ENCODE measurements around the gene FGF1.

FGF1 gene

GRCh38 chr5:142609142-142609541, 76.7 kb downstream of the FGF1 start:
- DNase-seq = no peak

DNA sequence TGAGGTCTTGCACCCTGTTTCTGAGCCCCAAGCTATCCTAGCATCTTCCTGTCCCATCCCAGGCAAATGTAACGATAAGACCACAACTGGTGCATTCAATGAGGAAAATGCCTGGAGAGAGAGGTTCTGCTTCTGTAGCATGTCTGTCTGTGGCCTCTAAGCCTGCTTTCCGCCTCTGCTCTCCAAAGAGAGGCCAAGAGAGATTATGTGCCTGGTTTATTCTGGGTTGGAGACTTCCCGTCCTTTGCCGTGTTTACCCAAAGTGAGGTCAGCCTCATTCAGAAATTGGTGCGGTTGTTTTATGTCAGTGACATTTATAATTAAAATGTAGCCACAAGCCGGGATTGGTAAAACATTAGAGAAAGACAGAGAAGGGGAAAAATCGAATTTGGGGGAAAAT, 77.8 kb downstream of the FGF1 start:
- DNase-seq = no peak

- DNase-seq = no peak
Measured at GRCh38 chr5:142605611-142606010, 80.3 kb downstream of the FGF1 start.

DNA sequence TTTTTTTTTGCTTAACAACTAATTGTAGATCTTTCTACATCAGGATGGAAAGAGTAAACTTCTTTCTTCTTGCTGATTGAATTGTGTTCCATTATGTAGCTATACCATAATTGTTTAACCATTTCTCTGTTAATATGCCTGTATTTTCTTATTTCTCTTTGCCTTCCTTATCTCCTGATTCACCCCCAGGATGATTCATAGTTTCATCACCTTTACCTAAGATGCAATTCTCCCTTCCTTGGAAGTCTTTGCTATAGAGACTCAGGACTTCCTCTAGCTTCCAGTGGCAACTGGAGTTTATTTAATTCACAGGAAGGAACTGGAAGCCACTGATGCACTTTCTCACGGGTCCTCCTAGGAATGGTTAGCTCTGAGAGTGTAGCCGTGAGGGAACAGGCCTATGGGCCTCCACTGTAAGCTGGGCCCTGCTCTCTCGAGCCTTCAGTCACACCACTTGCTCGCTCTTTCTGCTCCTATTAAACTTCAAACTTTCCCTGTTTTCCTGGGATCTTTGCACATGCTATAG, 83.1 kb downstream of the FGF1 start:
- no peak for DNase-seq

GRCh38 chr5:142601432-142601831, 84.5 kb downstream of the FGF1 start:
- DNase-seq = no peak

DNA sequence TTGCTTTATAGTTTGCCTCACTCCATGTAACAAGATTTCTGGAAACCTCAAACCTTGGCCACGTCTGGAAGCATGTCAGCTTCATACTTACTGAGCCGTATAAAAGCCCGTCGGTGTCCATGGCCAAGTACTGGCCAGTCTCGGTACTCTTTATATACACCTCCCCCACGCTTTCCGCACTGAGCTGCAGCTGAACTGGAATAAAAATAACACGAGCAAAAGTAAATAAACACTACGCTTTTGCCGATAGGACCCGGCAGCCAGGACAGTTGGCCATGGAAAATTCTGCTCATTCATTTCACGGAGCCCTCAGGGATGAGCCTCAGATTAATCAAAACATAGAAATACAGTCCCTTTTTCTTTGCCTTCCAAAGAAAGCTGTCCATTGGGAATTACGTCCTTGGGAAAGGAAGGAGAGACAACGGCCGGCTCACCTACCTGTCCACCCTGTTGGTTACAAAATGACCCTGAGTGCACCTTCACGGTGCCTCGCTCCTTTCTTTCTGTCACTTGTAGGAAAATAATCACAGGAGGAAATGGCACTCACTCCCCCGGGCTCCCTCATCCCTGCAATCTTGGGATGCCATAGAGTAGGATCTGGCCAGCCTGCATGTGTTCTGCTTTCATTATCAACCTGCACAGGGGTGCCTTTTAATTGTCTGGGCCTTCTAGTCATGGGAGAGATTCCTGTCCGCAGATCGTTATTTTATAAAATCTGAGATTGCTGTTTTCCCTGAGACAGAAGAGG, 85.1 kb downstream of the FGF1 start:
- no peak for DNase-seq

GRCh38 chr5:142600092-142600491, 85.8 kb downstream of the FGF1 start:
- no peak for DNase-seq

- DNase-seq = no peak
Measured at GRCh38 chr5:142598338-142598700, 87.6 kb downstream of the FGF1 start.

DNA sequence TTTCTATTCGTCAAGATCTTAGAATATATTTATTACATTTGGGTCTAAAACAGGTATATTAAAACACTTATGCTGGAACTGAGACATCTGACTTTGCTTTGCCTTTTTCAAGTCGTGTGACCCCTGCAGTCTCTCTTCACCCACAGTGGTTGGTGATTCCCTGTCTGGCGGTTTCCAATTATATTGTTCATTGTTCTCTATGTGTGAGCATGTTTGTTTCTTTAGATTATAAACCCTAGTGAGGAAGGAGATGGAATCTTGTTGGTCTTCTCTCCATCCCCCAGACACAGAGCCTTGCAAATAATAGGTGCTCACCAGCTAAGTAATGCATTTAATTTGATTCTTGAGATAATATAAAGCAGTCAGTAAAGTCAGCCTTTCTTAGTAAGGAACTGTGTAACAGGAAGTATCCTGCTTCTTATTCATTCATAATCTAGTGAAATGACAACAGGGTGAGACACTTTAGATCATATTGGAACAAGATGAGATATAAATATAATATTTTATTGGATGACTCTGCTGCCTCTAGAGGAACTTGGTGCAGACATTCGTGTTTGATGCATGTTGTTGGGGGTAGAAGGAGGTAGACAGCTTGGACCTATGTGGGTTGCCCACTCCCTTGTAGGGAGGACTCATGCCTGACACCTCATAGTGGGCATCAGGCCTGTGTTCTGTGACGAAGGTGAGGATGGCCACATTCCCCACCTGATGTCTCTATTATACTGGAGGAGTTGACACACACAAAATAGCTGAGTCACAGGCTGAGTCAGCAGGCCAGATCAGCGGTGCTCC, 88.1 kb downstream of the FGF1 start:
- DNase-seq = no peak

GRCh38 chr5:142597025-142597424, 88.9 kb downstream of the FGF1 start:
- DNase-seq = no peak

- DNase-seq = no peak
Measured at GRCh38 chr5:142592365-142592764, 93.5 kb downstream of the FGF1 start.

- no peak for DNase-seq
Measured at GRCh38 chr5:142590451-142591231, 95.2 kb downstream of the FGF1 start.

GRCh38 chr5:142589720-142590119, 96.2 kb downstream of the FGF1 start:
- DNase-seq = no peak

DNA sequence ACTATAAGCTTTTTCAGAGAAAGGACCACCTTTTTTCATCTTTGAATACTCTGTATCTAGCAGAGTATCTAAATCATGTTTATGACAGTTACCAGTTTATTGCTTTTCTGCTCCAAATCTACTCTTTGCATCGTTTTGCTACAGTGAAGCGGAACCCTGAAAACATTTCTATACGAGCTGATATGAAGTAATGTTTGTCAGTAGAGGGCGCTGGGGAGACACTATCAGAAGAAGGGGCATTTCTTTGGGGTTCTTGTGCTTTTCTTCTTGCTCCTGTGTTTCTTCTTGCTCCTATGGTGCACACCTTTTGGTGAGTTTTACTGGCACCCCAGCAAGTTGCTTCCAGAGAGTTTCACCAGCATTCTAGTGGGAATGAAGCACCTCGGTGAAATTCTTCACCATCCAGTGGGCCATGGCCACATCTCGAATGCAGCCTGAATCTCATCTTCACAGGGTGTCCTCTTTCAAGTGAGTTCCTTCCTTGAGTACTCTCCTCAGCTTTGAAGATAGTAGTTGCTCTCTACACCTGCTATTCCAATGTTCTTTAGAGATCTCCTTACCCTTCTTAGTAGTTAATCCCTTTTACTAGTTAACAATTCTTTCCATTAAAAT, 98.4 kb downstream of the FGF1 start:
- DNase-seq = no peak

DNA sequence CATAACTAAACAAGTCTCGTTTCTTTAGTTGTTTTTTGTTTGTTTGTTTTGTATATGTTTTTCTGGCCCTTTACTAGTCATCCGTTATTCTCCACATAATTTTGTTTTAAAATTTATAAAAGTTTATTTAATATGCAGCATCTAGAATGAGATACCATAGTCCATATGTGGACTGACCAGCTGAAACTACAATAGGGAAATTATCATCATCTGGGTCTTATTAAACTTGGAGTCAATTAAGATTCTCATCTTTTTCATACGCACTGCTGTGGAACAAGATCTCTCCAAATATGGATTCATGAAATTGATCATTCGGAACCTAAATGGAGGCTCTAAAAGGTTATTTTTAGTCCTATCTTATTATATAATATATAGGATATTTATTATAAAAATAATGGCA, 99.3 kb downstream of the FGF1 start:
- DNase-seq = no peak

DNA sequence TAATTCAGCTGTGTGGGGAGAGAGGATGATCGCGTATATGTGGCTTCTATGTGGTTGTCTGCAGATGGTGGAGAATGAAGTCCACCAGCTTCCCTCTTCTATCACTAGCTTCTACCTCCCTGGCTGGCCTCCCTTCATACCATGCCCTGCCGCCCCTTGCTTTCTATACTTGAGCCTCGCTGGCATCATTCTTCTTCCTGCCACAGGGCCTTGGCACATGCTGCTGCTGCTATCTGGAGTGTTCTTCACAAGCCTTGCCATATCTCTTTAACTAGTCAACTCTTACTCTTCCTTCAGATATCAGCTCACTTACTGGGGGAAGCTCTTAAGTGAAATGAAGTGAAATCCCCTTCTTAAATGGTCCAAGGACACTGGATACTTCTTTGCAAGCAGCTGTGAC, 100.4 kb downstream of the FGF1 start:
- DNase-seq = no peak

- DNase-seq = no peak
Measured at GRCh38 chr5:142584891-142585290, 101.0 kb downstream of the FGF1 start.

- no peak for DNase-seq
Measured at GRCh38 chr5:142578161-142578830, 107.6 kb downstream of the FGF1 start.

- DNase-seq = no peak
Measured at GRCh38 chr5:142576804-142577203, 109.1 kb downstream of the FGF1 start.

- no peak for DNase-seq
Measured at GRCh38 chr5:142576303-142576702, 109.6 kb downstream of the FGF1 start.

- no peak for DNase-seq
Measured at GRCh38 chr5:142572006-142572405, 113.9 kb downstream of the FGF1 start.

- no peak for DNase-seq
Measured at GRCh38 chr5:142571371-142571770, 114.5 kb downstream of the FGF1 start.
